Loucy (cell line): ENCODE results near the gene MMP7.

Experiments used
- H2AFZ ChIP-seq: fragments of 200-600 bp; sonication (generic); 2 replicates; pipeline ENCODE4 v1.6.0; 2016; ENCODE audit warnings: antibody characterized with exemption, mild to moderate bottlenecking, low read length, moderate library complexity
- H3F3A ChIP-seq: fragments of 200-600 bp; 2 replicates; pipeline ENCODE4 v1.6.0; 2016; ENCODE audit warnings: antibody characterized with exemption, low read depth, mild to moderate bottlenecking
- H3K27me3 ChIP-seq: fragments of 200-600 bp; sonication (generic); 2 replicates; pipeline ENCODE4 v1.6.1; 2014; ENCODE audit warnings: low read length, mild to moderate bottlenecking; ENCODE audit not compliant: insufficient read depth, poor library complexity, severe bottlenecking
- H3K36me3 ChIP-seq: fragments of 200-600 bp; sonication (generic); 2 replicates; pipeline ENCODE4 v1.6.1; 2016; ENCODE audit warnings: low read length; ENCODE audit not compliant: insufficient read depth
- H3K4me1 ChIP-seq: fragments of 200-600 bp; sonication (generic); 2 replicates; pipeline ENCODE4 v1.5.1; 2014; ENCODE audit warnings: low read length, mild to moderate bottlenecking; ENCODE audit not compliant: insufficient read depth, poor library complexity, severe bottlenecking
- H3K4me2 ChIP-seq: fragments of 200-600 bp; sonication (generic); 2 replicates; pipeline ENCODE4 v1.6.0; 2014; ENCODE audit warnings: antibody characterized with exemption, low read length, low read depth, mild to moderate bottlenecking; ENCODE audit not compliant: poor library complexity, severe bottlenecking
- H3K4me3 ChIP-seq: fragments of 200-600 bp; sonication (generic); 2 replicates; pipeline ENCODE4 v1.5.1; 2014; ENCODE audit warnings: low read length, mild to moderate bottlenecking, mixed read lengths; ENCODE audit not compliant: poor library complexity, severe bottlenecking
- H3K79me2 ChIP-seq: fragments of 200-600 bp; sonication (generic); 2 replicates; pipeline ENCODE4 v1.6.1; 2014; ENCODE audit warnings: low read length; ENCODE audit not compliant: insufficient read depth
- H3K9ac ChIP-seq: fragments of 200-600 bp; sonication (generic); 2 replicates; pipeline ENCODE4 v1.6.0; 2014; ENCODE audit warnings: mild to moderate bottlenecking, low read depth, low read length, moderate library complexity; ENCODE audit not compliant: poor library complexity, severe bottlenecking
- H3K9me2 ChIP-seq: fragments of 200-600 bp; sonication (generic); replicated peaks from 2 replicates; pipeline ENCODE4 v1.6.1; 2016; ENCODE audit warnings: low read depth, low read length, mixed read lengths
- H3K9me3 ChIP-seq: fragments of 200-600 bp; sonication (generic); 2 replicates; pipeline ENCODE4 v1.6.1; 2014; ENCODE audit warnings: mild to moderate bottlenecking, antibody characterized with exemption, low read length, low read depth; ENCODE audit not compliant: insufficient read depth
- H4K20me1 ChIP-seq: fragments of 200-600 bp; sonication (generic); 2 replicates; pipeline ENCODE4 v1.6.0; 2014; ENCODE audit warnings: antibody characterized with exemption, low read length, mild to moderate bottlenecking; ENCODE audit not compliant: insufficient read depth, poor library complexity, severe bottlenecking
- EZH2phosphoT487 ChIP-seq: fragments of 200-600 bp; IDR thresholded peaks from 2 replicates; pipeline ENCODE4 v1.6.1; 2018; ENCODE audit warnings: antibody characterized with exemption, mild to moderate bottlenecking, moderate library complexity, borderline replicate concordance
- TF ChIP-seq, protein P1 (sequence below): fragments of 200-600 bp; sonication (generic); conservative IDR thresholded peaks from 2 replicates; pipeline ENCODE4 v1.5.1; 2014; ENCODE audit warnings: mild to moderate bottlenecking, antibody characterized with exemption, low read length

Gene MMP7

GRCh38 chr11:102486584-102486983, 44.0 kb downstream of the MMP7 start:
- no peak overlapping the region for H3K4me3 ChIP-seq

GRCh38 chr11:102485095-102485722, 45.3 kb downstream of the MMP7 start:
- no peak for TF ChIP-seq EZH2phosphoT487
- TF ChIP-seq, protein P1, sequence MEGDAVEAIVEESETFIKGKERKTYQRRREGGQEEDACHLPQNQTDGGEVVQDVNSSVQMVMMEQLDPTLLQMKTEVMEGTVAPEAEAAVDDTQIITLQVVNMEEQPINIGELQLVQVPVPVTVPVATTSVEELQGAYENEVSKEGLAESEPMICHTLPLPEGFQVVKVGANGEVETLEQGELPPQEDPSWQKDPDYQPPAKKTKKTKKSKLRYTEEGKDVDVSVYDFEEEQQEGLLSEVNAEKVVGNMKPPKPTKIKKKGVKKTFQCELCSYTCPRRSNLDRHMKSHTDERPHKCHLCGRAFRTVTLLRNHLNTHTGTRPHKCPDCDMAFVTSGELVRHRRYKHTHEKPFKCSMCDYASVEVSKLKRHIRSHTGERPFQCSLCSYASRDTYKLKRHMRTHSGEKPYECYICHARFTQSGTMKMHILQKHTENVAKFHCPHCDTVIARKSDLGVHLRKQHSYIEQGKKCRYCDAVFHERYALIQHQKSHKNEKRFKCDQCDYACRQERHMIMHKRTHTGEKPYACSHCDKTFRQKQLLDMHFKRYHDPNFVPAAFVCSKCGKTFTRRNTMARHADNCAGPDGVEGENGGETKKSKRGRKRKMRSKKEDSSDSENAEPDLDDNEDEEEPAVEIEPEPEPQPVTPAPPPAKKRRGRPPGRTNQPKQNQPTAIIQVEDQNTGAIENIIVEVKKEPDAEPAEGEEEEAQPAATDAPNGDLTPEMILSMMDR: no peak
- H3K9me3 ChIP-seq: no peaks in the 10 kb centered on the region
- H2AFZ ChIP-seq: no peak overlapping the region
- H3K4me1 ChIP-seq: peaks cover 21% of the 10 kb centered on the region
- no peak overlapping the region for H3K4me3 ChIP-seq
- no peaks in the 10 kb centered on the region for H3F3A ChIP-seq
- no peaks in the 10 kb centered on the region for H4K20me1 ChIP-seq
- no peaks in the 10 kb centered on the region for H3K9me2 ChIP-seq
- no peaks in the 10 kb centered on the region for H3K36me3 ChIP-seq
- H3K79me2 ChIP-seq: no peaks in the 10 kb centered on the region
- H3K9ac ChIP-seq: no peak overlapping the region
- H3K4me2 ChIP-seq: no peak overlapping the region
- H3K27me3 ChIP-seq: no peaks in the 10 kb centered on the region

More at GRCh38 chr11:102486584-102486983, 44.0 kb downstream of the MMP7 start:
- Histone ChIP-seq H3K9me2 (no peaks in the 10 kb centered on the region), H2AFZ (no peak overlapping the region), H3K27me3 (no peaks in the 10 kb centered on the region), H3K36me3 (no peaks in the 10 kb centered on the region), H3K4me2 (no peak overlapping the region), H3F3A (no peaks in the 10 kb centered on the region), H3K9ac (no peak overlapping the region), H4K20me1 (no peaks in the 10 kb centered on the region), H3K9me3 (no peaks in the 10 kb centered on the region), H3K79me2 (no peaks in the 10 kb centered on the region), H3K4me1 (peaks cover 21% of the 10 kb centered on the region)
- TF ChIP-seq EZH2phosphoT487: no peak
- TF ChIP-seq, protein P1: no peak; the same call in 1 of the 2 replicates

GRCh38 chr11:102482433-102482832, 48.1 kb downstream of the MMP7 start:
- Histone ChIP-seq H3K27me3 (no peaks in the 10 kb centered on the region), H3K79me2 (no peaks in the 10 kb centered on the region), H3K4me1 (peaks cover 30% of the 10 kb centered on the region)

More at GRCh38 chr11:102482433-102482832, 48.1 kb downstream of the MMP7 start:
- Histone ChIP-seq H3K9ac (no peak overlapping the region), H3K4me3 (no peak overlapping the region), H3K4me2 (no peak overlapping the region), H4K20me1 (no peaks in the 10 kb centered on the region), H2AFZ (no peak overlapping the region), H3K9me3 (no peaks in the 10 kb centered on the region), H3F3A (no peaks in the 10 kb centered on the region), H3K9me2 (no peaks in the 10 kb centered on the region), H3K36me3 (no peaks in the 10 kb centered on the region)
- TF ChIP-seq EZH2phosphoT487: no peak
- TF ChIP-seq, protein P1: no peak
